BLaER1 (cell line): Measurements from ENCODE around the gene GRAMD1B.

Source experiments
- H3K27ac ChIP-seq: shearing (Covaris generic); formaldehyde crosslinking; 2 replicates; pipeline ENCODE4 v1.8.1; 2022
- H3K27me3 ChIP-seq: shearing (Covaris generic); formaldehyde crosslinking; 2 replicates; pipeline ENCODE4 v1.8.1; 2022
- H3K36me3 ChIP-seq: shearing (Covaris generic); formaldehyde crosslinking; 2 replicates; pipeline ENCODE4 v1.8.1; 2022
- H3K4me1 ChIP-seq: shearing (Covaris generic); formaldehyde crosslinking; 2 replicates; pipeline ENCODE4 v1.8.1; 2022
- H3K4me2 ChIP-seq: shearing (Covaris generic); formaldehyde crosslinking; 2 replicates; pipeline ENCODE4 v1.8.1; 2022
- H3K4me3 ChIP-seq: shearing (Covaris generic); formaldehyde crosslinking; 2 replicates; pipeline ENCODE4 v1.8.1; 2022
- H3K9ac ChIP-seq: shearing (Covaris generic); formaldehyde crosslinking; 2 replicates; pipeline ENCODE4 v1.8.1; 2022
- H3K9me3 ChIP-seq: shearing (Covaris generic); formaldehyde crosslinking; 2 replicates; pipeline ENCODE4 v1.8.1; 2022
- H4K20me1 ChIP-seq: shearing (Covaris generic); formaldehyde crosslinking; 2 replicates; pipeline ENCODE4 v1.8.1; 2022
- Cebpa-rat ChIP-seq: shearing (Covaris generic); IDR thresholded peaks from 2 replicates; pipeline ENCODE4 v1.8.1; 2022

The GRAMD1B gene

DNA sequence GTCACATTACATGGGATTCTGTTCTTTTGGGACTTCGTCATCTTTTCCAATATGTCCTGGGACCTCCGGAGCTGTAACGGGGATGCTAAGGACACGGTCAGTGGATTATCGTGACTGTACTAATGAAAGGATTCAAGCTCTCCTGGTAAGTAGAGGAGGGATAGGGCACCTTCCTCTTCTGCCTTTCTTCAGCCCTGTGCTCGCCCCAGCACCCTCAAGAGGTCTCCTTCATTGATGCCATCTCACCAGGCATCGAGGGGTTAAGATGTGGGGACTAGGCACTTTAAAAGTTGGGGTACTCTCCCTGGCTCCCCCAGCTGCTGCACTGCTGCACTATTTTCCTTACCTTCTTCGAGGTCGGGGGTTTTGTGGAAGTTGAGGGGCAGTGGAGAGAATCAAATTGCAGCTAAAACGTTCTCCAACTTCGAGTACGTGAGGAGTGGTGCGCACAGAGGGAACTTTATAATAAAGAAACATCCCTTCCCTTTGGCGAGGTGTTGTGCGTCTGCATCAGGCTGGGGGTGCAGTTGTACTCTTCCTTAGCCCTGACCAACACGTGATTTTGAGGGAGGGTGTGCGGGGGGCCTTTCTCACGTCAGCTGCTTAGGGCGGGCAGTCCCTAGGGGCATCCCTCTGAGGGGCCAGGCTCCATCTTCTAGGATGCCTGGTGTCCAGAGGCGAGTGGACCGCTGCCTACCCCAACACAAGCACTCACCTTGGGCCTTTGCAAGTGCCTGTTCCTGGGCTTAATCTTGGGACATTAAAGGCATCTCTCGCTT, 96.1 kb downstream of the GRAMD1B start:
- Histone ChIP-seq H3K4me1 (peaks cover 6% of the 10 kb centered on the region; the same call in 1 of the 2 replicates), H3K4me3 (no peak overlapping the region), H3K4me2 (no peak overlapping the region), H3K27ac (no peak overlapping the region), H3K9me3 (no peaks in the 10 kb centered on the region), H3K36me3 (0 out of 2 replicates have a peak, but pooled peaks cover 4% of the 10 kb centered on the region), H3K27me3 (no peaks in the 10 kb centered on the region), H4K20me1 (peaks cover 69% of the 10 kb centered on the region), H3K9ac (no peak overlapping the region)
- no peak for TF ChIP-seq Cebpa-rat

GRCh38 chr11:123526918-123527317, 96.8 kb downstream of the GRAMD1B start:
- no peaks in the 10 kb centered on the region for H3K9me3 ChIP-seq
- H3K4me2 ChIP-seq, result no peak overlapping the region
- H3K4me3 ChIP-seq, result no peak overlapping the region
- H3K4me1 ChIP-seq, result peaks cover 6% of the 10 kb centered on the region; the same call in 1 of the 2 replicates
- H3K9ac ChIP-seq, result no peak overlapping the region
- TF ChIP-seq Cebpa-rat, result no peak
- H3K36me3 ChIP-seq, result peaks cover 6% of the 10 kb centered on the region; the same call in 1 of the 2 replicates
- H3K27ac ChIP-seq, result no peak overlapping the region
- peaks cover 69% of the 10 kb centered on the region for H4K20me1 ChIP-seq
- H3K27me3 ChIP-seq, result no peaks in the 10 kb centered on the region

- Histone ChIP-seq H3K36me3 (peaks cover 12% of the 10 kb centered on the region; the same call in 1 of the 2 replicates), H3K27ac (no peak overlapping the region), H3K4me1 (peaks cover 11% of the 10 kb centered on the region), H3K4me3 (no peak overlapping the region), H3K27me3 (no peaks in the 10 kb centered on the region), H3K9me3 (no peaks in the 10 kb centered on the region), H3K9ac (no peak overlapping the region), H3K4me2 (no peak overlapping the region), H4K20me1 (peaks cover 72% of the 10 kb centered on the region)
- TF ChIP-seq Cebpa-rat, result no peak
Measured at GRCh38 chr11:123527526-123527925, 97.5 kb downstream of the GRAMD1B start.

GRCh38 chr11:123527947-123528346, 97.9 kb downstream of the GRAMD1B start:
- Histone ChIP-seq H3K9me3 (no peaks in the 10 kb centered on the region), H3K27me3 (no peaks in the 10 kb centered on the region), H3K4me2 (no peak overlapping the region), H3K27ac (no peak overlapping the region), H3K4me1 (peaks cover 11% of the 10 kb centered on the region), H3K36me3 (peaks cover 12% of the 10 kb centered on the region; the same call in 1 of the 2 replicates), H3K9ac (no peak overlapping the region), H3K4me3 (no peak overlapping the region), H4K20me1 (peaks cover 70% of the 10 kb centered on the region)
- no peak for TF ChIP-seq Cebpa-rat

DNA sequence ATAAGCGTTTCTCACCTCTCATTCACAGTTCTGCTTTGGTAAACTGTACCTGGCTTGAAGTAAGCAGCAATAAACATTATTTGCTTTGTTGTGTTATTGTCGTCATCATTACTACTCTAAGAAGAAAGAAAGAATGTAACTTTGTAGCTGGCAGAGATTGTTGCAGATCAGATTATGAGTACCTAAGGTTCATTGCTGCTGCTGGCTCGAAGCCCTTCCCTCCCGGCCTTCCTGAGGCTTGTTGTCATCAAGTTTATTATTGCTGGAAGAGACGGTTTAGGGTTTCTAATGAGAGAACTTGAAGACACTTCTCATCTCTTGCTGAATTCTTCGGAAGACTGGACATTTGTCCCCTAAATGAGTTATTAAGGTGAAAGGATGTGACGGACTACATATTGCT, 101.3 kb downstream of the GRAMD1B start:
- no peak overlapping the region for H3K27ac ChIP-seq
- no peak overlapping the region for H3K4me2 ChIP-seq
- peaks cover 12% of the 10 kb centered on the region; the same call in 1 of the 2 replicates for H3K36me3 ChIP-seq
- no peaks in the 10 kb centered on the region for H3K9me3 ChIP-seq
- no peaks in the 10 kb centered on the region for H3K27me3 ChIP-seq
- no peak overlapping the region for H3K9ac ChIP-seq
- no peak overlapping the region for H3K4me3 ChIP-seq
- H3K4me1 ChIP-seq, result peaks cover 5% of the 10 kb centered on the region; the same call in 1 of the 2 replicates
- TF ChIP-seq Cebpa-rat, result no peak
- H4K20me1 ChIP-seq, result peaks cover 53% of the 10 kb centered on the region

DNA sequence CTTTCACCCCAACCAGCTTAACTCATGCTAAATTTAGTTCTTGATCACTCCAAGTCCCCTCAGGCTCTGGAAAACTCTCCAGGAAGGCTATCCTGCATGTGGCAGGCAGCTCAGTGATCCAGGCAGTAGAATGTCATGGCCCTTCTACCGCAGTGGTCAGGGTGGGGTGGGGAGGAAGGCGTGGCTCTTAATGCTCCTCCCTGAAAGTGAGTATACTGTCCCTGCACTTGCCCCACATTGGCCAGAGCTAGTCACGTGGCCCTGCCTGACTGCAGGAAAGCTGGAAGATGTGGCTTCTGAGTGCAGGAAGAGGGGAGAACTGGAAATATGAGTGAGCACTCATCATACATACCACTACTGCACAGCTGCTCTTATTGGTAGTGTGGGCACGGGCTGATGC, 102.1 kb downstream of the GRAMD1B start:
- no peak for TF ChIP-seq Cebpa-rat
- no peak overlapping the region for H3K4me3 ChIP-seq
- peaks cover 53% of the 10 kb centered on the region for H4K20me1 ChIP-seq
- H3K4me1 ChIP-seq, result peaks cover 5% of the 10 kb centered on the region; the same call in 1 of the 2 replicates
- no peaks in the 10 kb centered on the region for H3K9me3 ChIP-seq
- H3K27ac ChIP-seq, result no peak overlapping the region
- H3K36me3 ChIP-seq, result peaks cover 12% of the 10 kb centered on the region; the same call in 1 of the 2 replicates
- H3K9ac ChIP-seq, result no peak overlapping the region
- H3K4me2 ChIP-seq, result no peak overlapping the region
- H3K27me3 ChIP-seq, result no peaks in the 10 kb centered on the region

DNA sequence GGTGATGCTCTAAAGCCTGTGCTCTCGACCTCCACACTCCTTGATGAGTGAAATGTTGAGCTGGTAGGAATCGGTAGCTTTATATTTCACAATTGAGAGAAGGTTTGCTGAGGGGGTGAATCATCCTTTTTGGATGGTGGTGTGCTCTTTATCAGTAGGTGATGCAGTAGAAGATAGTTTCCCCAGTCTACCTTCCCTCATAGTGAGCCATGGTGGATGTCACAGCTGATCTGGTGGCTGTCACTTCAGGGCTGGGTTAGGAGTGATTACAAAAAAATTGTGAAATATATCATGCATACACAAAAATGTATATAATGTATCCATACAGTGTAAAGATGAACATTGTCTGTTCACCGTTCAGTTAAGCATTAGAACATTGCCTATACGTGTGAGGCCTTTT, 105.3 kb downstream of the GRAMD1B start:
- H3K4me3 ChIP-seq, result no peak overlapping the region
- H3K27me3 ChIP-seq, result no peaks in the 10 kb centered on the region
- H3K9me3 ChIP-seq, result no peaks in the 10 kb centered on the region
- H3K4me2 ChIP-seq, result no peak overlapping the region
- H3K27ac ChIP-seq, result no peak overlapping the region
- H3K9ac ChIP-seq, result no peak overlapping the region
- peaks cover 5% of the 10 kb centered on the region; the same call in 1 of the 2 replicates for H3K4me1 ChIP-seq
- H4K20me1 ChIP-seq, result peaks cover 37% of the 10 kb centered on the region; the same call in 1 of the 2 replicates
- no peak for TF ChIP-seq Cebpa-rat
- H3K36me3 ChIP-seq, result peaks cover 12% of the 10 kb centered on the region; the same call in 1 of the 2 replicates

GRCh38 chr11:123536690-123537437, 106.8 kb downstream of the GRAMD1B start:
- no peak for TF ChIP-seq Cebpa-rat
- no peak overlapping the region for H3K27ac ChIP-seq
- no peak overlapping the region for H3K4me3 ChIP-seq
- peaks cover 39% of the 10 kb centered on the region; the same call in 1 of the 2 replicates for H4K20me1 ChIP-seq
- H3K27me3 ChIP-seq, result no peaks in the 10 kb centered on the region
- H3K9ac ChIP-seq, result no peak overlapping the region
- peaks cover 12% of the 10 kb centered on the region for H3K4me1 ChIP-seq
- peaks cover 6% of the 10 kb centered on the region; the same call in 1 of the 2 replicates for H3K36me3 ChIP-seq
- H3K9me3 ChIP-seq, result no peaks in the 10 kb centered on the region
- no peak overlapping the region for H3K4me2 ChIP-seq

DNA sequence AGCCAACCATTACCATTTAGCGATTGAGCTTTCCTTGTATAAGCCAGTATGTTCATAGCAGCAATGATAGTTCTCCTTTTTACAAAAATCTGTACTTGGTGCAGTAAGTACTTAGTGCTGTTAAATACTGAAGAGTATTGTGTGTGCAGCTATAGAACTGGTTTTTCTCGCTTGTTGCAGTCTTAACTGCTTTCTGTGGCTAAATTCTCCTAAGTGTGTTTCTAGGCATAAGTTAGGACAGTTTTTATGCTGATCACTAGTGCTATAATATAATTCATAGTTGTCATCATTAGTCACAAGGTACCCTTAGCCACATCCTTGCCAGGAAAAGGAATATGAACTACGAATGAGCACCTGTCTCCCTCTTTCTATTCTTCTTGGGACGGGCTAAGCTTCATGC, 107.7 kb downstream of the GRAMD1B start:
- Histone ChIP-seq H4K20me1 (peaks cover 43% of the 10 kb centered on the region; the same call in 1 of the 2 replicates), H3K9me3 (no peaks in the 10 kb centered on the region), H3K4me1 (peaks cover 15% of the 10 kb centered on the region), H3K27ac (no peak overlapping the region), H3K9ac (no peak overlapping the region), H3K4me3 (no peak overlapping the region), H3K4me2 (no peak overlapping the region), H3K36me3 (no peaks in the 10 kb centered on the region), H3K27me3 (no peaks in the 10 kb centered on the region)
- no peak for TF ChIP-seq Cebpa-rat

DNA sequence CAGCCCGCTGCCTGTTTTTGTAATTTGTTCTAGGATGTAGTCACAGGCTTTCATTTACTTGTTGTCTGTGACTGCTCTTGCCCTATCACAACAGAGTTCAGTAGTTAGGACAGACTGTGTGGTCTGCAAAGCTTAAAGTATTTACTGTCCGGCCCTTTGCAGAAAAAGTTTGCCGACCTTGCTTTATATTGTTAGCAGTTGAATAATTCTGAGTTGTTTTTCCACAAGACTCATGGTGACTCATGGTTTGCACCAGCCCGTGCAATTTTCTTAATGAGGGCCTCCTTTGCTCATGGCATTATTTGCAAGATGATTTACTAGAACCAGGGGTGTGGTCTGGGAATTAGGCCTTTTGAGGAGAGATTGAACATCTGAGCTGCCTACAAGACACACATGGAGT, 113.7 kb downstream of the GRAMD1B start:
- no peak overlapping the region for H3K9ac ChIP-seq
- peaks cover 64% of the 10 kb centered on the region for H3K4me1 ChIP-seq
- peaks cover 61% of the 10 kb centered on the region for H4K20me1 ChIP-seq
- H3K4me2 ChIP-seq, result no peak overlapping the region
- no peaks in the 10 kb centered on the region for H3K27me3 ChIP-seq
- H3K9me3 ChIP-seq, result no peaks in the 10 kb centered on the region
- TF ChIP-seq Cebpa-rat, result no peak
- no peaks in the 10 kb centered on the region for H3K36me3 ChIP-seq
- H3K4me3 ChIP-seq, result no peak overlapping the region
- H3K27ac ChIP-seq, result no peak overlapping the region
